GM12878 (cell line): ENCODE results near the gene CEP126. TPM values are rescaled to one million over a fixed set of nuclear protein-coding genes. Genes with fewer than 3 reads are reported as not detected.

Experiments
- ATAC-seq: fragments of 200-7000 bp; cut with Tn5 transposase; 3 replicates; pipeline ENCODE4 v1.9.1; 2020; ENCODE audit warnings: mild to moderate bottlenecking, moderate library complexity
- BruUV-seq: library from RNA; stranded (reverse); fragments of 400-500 nt; replicated peaks from 2 replicates; lab custom pipeline; 2021; lab: Mats Ljungman, UMichigan
- CTCF ChIA-PET: fragments of 300-600 bp; sonication (Branson Sonifier 250); formaldehyde crosslinking; extraction: SDS; loops from one replicate; lab custom pipeline; 2021; ENCODE audit warnings: inconsistent platforms; lab: Yijun Ruan, JAX
- POLR2A ChIA-PET: fragments of 350-600 bp; formaldehyde crosslinking; extraction: SDS; loops from one replicate; lab custom pipeline; 2021; ENCODE audit warnings: inconsistent platforms; lab: Charles Lee
- RAD21 ChIA-PET: fragments of 300-600 bp; sonication (Branson Sonifier 250); formaldehyde crosslinking; loops from one replicate; lab custom pipeline; 2023; ENCODE audit warnings: antibody characterized with exemption; ENCODE audit not compliant: unreplicated experiment; lab: Charles Lee
- SMC1A ChIA-PET: fragments of 300-600 bp; sonication (Branson Sonifier 250); formaldehyde crosslinking; loops from one replicate; lab custom pipeline; 2023; ENCODE audit not compliant: unreplicated experiment, uncharacterized antibody; lab: Charles Lee
- DNase-seq: peaks from one replicate; pipeline ENCODE4 v3.0.0-alpha.2; 2011; ENCODE audit warnings: low read depth, low spot score
- FAIRE-seq: peaks from 3 replicates; lab custom pipeline; 2011; peaks lifted over from hg19 to GRCh38; lab: Jason Lieb, UNC
- H2AFZ ChIP-seq: 2 replicates; pipeline ENCODE4 v1.6.0; 2011; ENCODE audit warnings: low read depth, low read length, control low read depth; ENCODE audit not compliant: control insufficient read depth
- H3K27ac ChIP-seq: 2 replicates; pipeline ENCODE4 v1.5.1; 2011; ENCODE audit warnings: control low read depth; ENCODE audit not compliant: control insufficient read depth, insufficient read depth
- H3K27me3 ChIP-seq, 2 experiments: replicated peaks in 1 of 2; 2 replicates each; pipeline versions ENCODE4 v1.6.0 to v1.6.1; 2011; ENCODE audit warnings: low read length in 1 of 2; ENCODE audit not compliant: control insufficient read depth in 2 of 2, insufficient read depth in 2 of 2
- H3K36me3 ChIP-seq, 2 experiments: 2 replicates each; pipeline ENCODE4 v1.5.1; 2011; ENCODE audit warnings: low read length in 1 of 2; ENCODE audit not compliant: control insufficient read depth in 2 of 2, insufficient read depth in 2 of 2
- H3K4me1 ChIP-seq: 2 replicates; pipeline ENCODE4 v1.6.1; 2011; ENCODE audit warnings: mild to moderate bottlenecking, low read length, moderate library complexity, mixed read lengths; ENCODE audit not compliant: control insufficient read depth, insufficient read depth
- H3K4me2 ChIP-seq: 2 replicates; pipeline ENCODE4 v1.6.0; 2011; ENCODE audit warnings: control low read depth; ENCODE audit not compliant: control insufficient read depth, insufficient read depth
- H3K4me3 ChIP-seq: fragments of 200-600 bp; sonication (generic); 2 replicates; pipeline ENCODE4 v1.5.1; 2016
- H3K79me2 ChIP-seq: 2 replicates; pipeline ENCODE4 v1.6.0; 2011; ENCODE audit warnings: low read length; ENCODE audit not compliant: control insufficient read depth, insufficient read depth
- H3K9ac ChIP-seq: 2 replicates; pipeline ENCODE4 v1.8.0; 2011; ENCODE audit warnings: low read length, control low read depth, mixed read lengths; ENCODE audit not compliant: control insufficient read depth, insufficient read depth
- H3K9me3 ChIP-seq: replicated peaks from 3 replicates; pipeline ENCODE4 v1.5.1; 2011; ENCODE audit warnings: mild to moderate bottlenecking, low read length; ENCODE audit not compliant: control insufficient read depth, insufficient read depth
- H4K20me1 ChIP-seq: 2 replicates; pipeline ENCODE4 v1.6.0; 2011; ENCODE audit not compliant: control insufficient read depth, insufficient read depth
- CTCF ChIP-seq, 3 experiments: IDR thresholded peaks in 2 of 3; conservative IDR thresholded peaks in 1 of 3; 2 replicates each; pipeline ENCODE4 v1.5.1; 2011; ENCODE audit warnings: low read depth in 3 of 3, low read length in 3 of 3, mild to moderate bottlenecking in 3 of 3, control low read depth in 2 of 3, moderate library complexity in 2 of 3, inconsistent platforms in 1 of 3, mixed read lengths in 1 of 3; ENCODE audit not compliant: control insufficient read depth in 2 of 3, insufficient read depth in 1 of 3; ENCODE audit errors: extremely low read depth in 1 of 3
- JUNB ChIP-seq: IDR thresholded peaks from 2 replicates; pipeline ENCODE4 v1.6.1; 2016; ENCODE audit warnings: antibody characterized with exemption, mild to moderate bottlenecking
- POU2F2 ChIP-seq: IDR thresholded peaks from 3 replicates; pipeline ENCODE4 v1.6.1; 2011; ENCODE audit warnings: low read depth, mild to moderate bottlenecking, low read length, borderline replicate concordance
- RAD21 ChIP-seq: IDR thresholded peaks from 2 replicates; pipeline ENCODE4 v1.6.1; 2011; ENCODE audit warnings: mild to moderate bottlenecking, low read depth, low read length, moderate library complexity; ENCODE audit not compliant: insufficient read depth
- SMC3 ChIP-seq: IDR thresholded peaks from 2 replicates; pipeline ENCODE4 v1.6.1; 2011; ENCODE audit warnings: low read length, improper control_type of control experiment, borderline replicate concordance
- SRF ChIP-seq, 2 experiments: IDR thresholded peaks; 2 replicates each; pipeline ENCODE4 v1.6.1; 2011; ENCODE audit warnings: low read depth in 2 of 2, low read length in 2 of 2, mild to moderate bottlenecking in 1 of 2, moderate library complexity in 1 of 2
- WGBS: methylation state at CpG from one replicate; pipeline ENCODE4 v1.1.6; 2016; ENCODE audit warnings: low lambda C conversion rate; ENCODE audit not compliant: insufficient replicate concordance, insufficient coverage; ENCODE audit errors: missing lambda C conversion rate; 5-methylcytosine and 5-hydroxymethylcytosine counted together
- in situ Hi-C: fragments of 300-500 bp; cut with MboI; formaldehyde crosslinking; loops from 9 replicates; pipeline ENCODE4 v1.14.3; 2018; ENCODE audit warnings: mixed read lengths
- intact Hi-C: fragments of 100-400 bp; cut with micrococcal nuclease; formaldehyde crosslinking; loops from one replicate; pipeline ENCODE4 v1.14.2; 2022; ENCODE audit not compliant: unreplicated experiment
- polyA plus RNA-seq, 11 experiments: library from polyadenylated mRNA; depleted of rRNA in 4 of 11; unstranded in 6 of 11; stranded (reverse) in 5 of 11; fragments of >200 nt; fragmentation: Nextera tagmentation in 4 of 11; fragmentation: Illumina TruSeq in 1 of 11; extraction: Ambion mirVana in 4 of 11; extraction: Trizol in 1 of 11; gene quantifications; 1 replicate in 1 of 11; 2 replicates in 10 of 11; pipeline versions ENCODE4 v1.2.1 to v1.2.3, GENCODE V29; 2011 to 2016; ENCODE audit warnings: inconsistent platforms in 2 of 11, missing spikeins in 2 of 11, low read depth in 1 of 11
- total RNA-seq, 4 experiments: library from RNA; depleted of rRNA in 3 of 4; stranded (reverse); fragments of >200 nt in 3 of 4; fragmentation: Illumina TruSeq in 1 of 4; extraction: Trizol in 1 of 4; gene quantifications; 2 replicates each; pipeline versions ENCODE4 v1.2.1 to v1.2.3, GENCODE V29; 2013 to 2021

The CEP126 gene
- total and polyA plus RNA-seq, 10 of the 15 experiments (the other 5 are each of a cell fraction or from before 2014, with no cell fraction given) = 0.01 TPM; not detected in 8

GRCh38 chr11:102007567-102008437, 93.0 kb downstream of the CEP126 start:
- ChIA-PET CTCF (interaction anchor here (0.6 to 4.1 kb wide), 37 partner anchors 9 to 1027 kb away, joined by 3 to 110 read pairs (median 4); partner anchors contain the start of gene CEP126), POLR2A (no interaction called here), RAD21 (interaction anchor here (0.8 to 4.0 kb wide), 9 partner anchors 19 to 659 kb away, joined by 3 to 49 read pairs (median 4); no protein-coding TSS in a partner anchor), SMC1A (interaction anchor here (0.8 to 3.8 kb wide), 16 partner anchors 9 to 659 kb away, joined by 3 to 45 read pairs (median 4); no protein-coding TSS in a partner anchor)
- Histone ChIP-seq H3K4me2 (no peak overlapping the region), H3K9ac (no peak overlapping the region), H3K79me2 (no peaks in the 10 kb centered on the region), H3K9me3 (no peaks in the 10 kb centered on the region), H2AFZ (no peak overlapping the region), H3K27ac (no peak overlapping the region), H3K4me3 (no peak overlapping the region), H3K27me3 (peaks cover 0 to 4% of the 10 kb centered on the region in 2 experiments; a peak in 2 of 4 replicates), H3K4me1 (no peaks in the 10 kb centered on the region), H4K20me1 (no peaks in the 10 kb centered on the region), H3K36me3 (no peaks in the 10 kb centered on the region)
- no TSS peak for BruUV-seq
- peak; percentile 1 for DNase-seq
- WGBS = 17% methylated on average over 4 of the region's 4 CpGs
- in situ Hi-C loops = loop anchor here (10.0 kb wide), 1 partner anchor 143 kb away; no protein-coding TSS in a partner anchor
- ATAC-seq = peak; percentile 82
- peak; percentile 68 for FAIRE-seq
- intact Hi-C loops = loop anchor here (1.0 to 5.0 kb wide), 2 partner anchors 148 to 571 kb away; no protein-coding TSS in a partner anchor
- no peak for TF ChIP-seq SRF (IDR thresholded peaks at IDR 0.05; ENCODE audit: low read depth in 2 of 2, low read length in 2 of 2)
- TF ChIP-seq POU2F2 = no peak
- peak; percentile 35; the same call in 1 of the 2 replicates for TF ChIP-seq SMC3
- TF ChIP-seq RAD21 = peak; percentile 49
- TF ChIP-seq CTCF (IDR thresholded peaks at IDR 0.05 in 2 of 3, conservative IDR thresholded peaks at IDR 0.05 in 1 of 3; ENCODE audit: control insufficient read depth in 2 of 3, extremely low read depth in 1 of 3, insufficient read depth in 1 of 3, low read depth in 3 of 3, low read length in 3 of 3) = peak; percentile 26 to 58 (median 28); a peak in 3 of 6 replicates
- TF ChIP-seq JUNB = no peak
- TF ChIP-seq, all 136 proteins: peak for 3
